ENCODE measurements around the gene LRG1. TPM values are rescaled to one million over a fixed set of nuclear protein-coding genes. Genes with fewer than 3 reads are reported as not detected.
"Not testable (repeated sequence)": the region's sequence is repeated elsewhere in the genome, so short reads cannot be mapped to it uniquely, and the experiment has no call there.

The LRG1 gene
- total RNA-seq, 1 experiment from 2014 or later, result 0.64 TPM

DNA sequence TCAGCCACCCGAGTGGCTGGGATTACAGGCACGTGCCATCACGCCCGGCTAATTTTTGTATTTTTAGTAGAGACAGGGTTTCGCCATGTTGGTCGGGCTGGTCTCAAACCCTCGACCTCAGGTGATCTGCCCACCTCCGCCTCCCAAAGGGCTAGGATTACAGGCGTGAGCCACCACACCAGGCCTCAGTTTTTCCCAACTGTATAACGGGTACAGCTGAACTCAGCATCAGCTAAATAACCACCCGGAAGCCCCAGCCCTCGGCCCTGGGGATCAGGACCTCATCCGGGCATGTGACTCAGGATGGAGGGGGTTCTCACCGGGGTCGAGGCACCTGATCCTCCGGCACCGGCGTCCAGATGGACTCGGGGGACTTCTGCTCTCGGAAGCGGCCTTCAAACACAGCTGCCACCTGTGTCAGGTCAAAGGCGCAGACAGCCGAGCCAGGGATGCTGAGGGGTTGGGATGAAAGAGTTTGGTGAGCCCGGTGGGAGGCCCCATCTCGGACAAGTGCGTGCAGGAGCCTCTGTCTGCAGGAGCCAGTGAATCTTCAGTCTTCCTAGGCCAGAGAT lies 10.7 kb upstream of the LRG1 start:
- no peak for DNase-seq (ENCODE audit: low read depth)

DNA sequence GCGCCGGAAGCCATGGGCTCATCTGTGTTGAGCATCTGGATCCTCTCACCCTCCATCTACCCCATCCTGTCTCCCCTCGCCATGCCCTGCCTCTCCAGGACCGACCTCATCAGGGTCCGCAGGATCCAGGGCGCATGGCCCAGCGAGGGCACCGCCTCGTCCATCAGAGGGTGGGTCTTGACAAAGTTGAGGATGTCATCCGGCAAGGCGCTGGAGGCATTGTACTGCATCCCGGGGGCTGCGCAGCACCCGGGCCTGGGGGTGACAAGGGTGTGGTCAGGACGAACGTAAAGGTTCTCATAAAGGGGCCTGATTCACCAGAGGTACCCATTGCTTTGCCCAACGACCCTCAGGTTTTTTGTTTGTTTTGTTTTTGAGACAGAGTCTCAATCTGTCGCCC lies 10.2 kb upstream of the LRG1 start:
- no peak for DNase-seq (ENCODE audit: low read depth)

DNA sequence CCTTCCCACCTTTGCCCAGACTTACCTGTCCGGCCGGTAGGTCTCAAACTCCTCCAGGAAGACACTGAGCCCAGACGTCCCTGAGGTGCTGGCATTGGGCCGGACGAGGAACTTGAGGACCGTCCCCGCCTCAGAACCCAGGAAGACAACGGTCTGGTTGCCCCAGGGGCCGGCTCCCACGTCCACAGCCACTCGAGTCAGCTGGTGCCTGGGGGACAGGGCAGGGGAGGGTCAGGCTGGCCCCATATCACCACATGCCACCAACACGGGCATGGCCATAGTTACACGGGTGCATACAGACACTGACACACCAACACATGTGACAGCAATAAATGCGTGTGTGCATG lies 8.4 kb upstream of the LRG1 start:
- no peak for DNase-seq (ENCODE audit: low read depth)

DNA sequence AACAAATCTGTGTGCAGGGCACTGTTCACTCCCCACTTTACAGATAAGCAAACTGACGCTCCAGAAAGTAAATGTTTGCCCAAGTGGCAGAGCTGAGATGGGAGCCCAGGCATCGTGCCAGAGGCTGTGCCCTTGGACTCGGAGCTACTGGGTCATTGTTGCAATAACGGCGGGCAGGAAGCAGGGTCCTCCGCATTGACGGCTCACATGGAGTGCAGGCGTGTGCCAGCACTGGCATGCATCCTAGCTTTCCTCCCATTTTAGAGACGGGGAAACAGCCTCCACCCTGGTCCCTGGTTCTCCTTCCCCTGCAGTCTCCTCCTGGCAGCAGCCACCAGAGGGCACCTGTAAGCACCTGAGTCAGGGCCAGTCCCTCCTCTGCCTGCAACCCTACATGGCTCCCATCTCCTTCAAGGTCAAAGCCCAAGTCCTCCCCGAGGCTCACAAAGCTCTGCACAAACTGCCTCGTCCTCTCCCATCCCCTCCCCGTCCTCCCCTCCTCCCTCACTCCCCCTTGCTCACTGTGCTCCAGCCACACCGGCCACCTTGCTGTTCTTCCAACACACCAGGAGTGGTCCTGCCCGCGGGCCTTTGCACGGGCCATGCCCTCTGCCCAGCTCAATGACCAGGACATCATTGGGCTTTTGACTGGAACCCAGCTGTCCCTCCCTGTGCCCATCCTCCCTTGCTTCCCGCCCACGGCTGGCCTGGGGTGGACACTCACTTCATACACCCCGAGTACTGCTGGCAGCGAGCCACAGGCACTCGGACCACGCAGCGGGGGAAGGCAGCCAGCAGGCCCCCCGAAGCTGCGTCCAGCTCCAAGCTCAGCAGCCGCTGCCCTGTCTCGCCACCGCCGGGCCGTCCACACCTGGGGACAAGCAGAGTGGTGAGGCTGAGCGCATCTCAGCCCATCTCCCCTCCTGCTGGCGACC lies 7.7 kb upstream of the LRG1 start:
- DNase-seq (ENCODE audit: low read depth), result no peak

DNA sequence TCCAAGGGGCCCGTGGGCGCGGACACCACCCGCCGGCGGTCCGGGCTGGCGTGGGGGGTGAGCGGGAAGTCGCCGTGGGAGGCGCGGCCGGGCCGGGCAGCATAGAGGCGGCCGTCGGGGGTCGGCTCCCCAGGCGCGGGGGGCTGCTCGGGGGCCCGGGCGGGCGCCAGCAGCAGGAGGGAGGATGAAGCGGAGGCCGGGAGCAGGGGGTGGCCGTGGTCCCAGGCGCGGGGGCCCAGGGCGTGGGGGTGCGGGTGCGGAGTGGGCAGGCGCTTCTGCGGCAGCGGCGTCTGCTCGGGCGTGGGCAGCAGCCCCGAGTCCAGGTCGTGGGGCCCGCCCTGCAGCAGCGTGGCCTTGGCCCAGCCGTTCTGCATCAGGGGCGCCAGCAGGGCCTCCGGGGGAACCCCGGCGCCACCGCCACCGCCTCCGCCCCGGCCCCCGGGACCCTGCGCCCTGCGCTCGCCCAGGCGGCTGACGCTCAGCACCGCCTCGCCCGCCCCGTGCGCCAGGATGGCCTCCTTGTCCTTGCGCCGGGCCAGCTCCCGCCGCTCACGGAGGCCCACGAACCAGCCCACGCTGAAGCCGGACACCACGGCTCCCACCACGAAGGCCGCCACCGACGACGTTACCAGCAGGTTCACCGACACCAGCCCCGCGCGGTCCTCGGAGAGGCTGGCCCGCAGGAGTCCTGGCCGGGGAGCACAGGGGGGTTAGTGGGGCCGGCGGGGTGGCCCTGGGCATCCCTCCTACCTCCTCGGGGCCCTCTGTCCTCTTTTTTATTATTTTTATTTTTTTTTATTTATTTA lies 4.2 kb upstream of the LRG1 start:
- no peak for DNase-seq (ENCODE audit: low read depth)

DNA sequence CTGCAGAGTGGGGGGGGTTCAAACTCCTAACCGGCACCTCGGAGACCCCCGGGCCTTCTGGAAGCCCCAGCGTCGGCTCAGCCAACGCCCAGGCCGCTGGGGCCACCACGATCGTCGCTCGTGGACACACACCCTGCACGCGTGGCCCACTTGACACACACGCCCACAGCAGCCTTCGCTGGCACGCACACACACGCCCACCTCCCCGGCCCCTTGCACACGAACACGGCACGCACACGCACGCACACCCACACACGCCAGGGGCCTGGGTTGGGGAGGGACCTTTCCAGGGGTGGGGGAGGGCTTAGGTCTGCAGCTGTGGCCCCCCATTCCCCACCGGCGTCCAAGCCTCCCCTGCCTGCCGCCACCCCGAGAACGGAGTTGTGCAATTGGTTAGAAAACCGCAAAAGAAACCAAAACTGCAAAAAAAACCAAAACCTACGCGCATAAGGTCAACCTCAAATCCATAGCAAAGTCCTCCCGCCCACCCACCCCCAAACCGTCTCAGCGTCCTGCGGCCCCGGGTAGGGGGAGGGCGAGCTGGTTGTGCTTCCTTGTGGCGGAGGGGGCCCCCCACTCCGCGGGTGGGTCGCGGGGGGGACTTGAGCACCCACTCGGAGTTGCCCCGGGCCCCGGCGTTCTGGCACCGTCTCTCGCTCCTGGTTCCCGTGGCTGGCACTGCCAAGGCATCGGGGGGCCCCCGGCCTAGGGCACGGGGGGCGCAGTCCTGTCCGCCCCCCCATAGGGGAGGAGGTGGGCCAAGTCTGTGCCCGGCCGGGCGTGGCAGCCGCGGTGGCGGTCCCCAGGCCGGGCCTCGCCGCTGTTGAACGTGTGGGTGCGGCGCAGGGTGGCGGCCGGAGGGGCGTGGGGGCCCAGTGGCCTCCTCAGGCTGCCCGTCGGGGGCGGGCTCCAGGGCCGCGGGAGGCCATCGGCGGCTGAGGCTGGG lies 3.3 kb upstream of the LRG1 start:
- DNase-seq (ENCODE audit: low read depth), result no peak

DNA sequence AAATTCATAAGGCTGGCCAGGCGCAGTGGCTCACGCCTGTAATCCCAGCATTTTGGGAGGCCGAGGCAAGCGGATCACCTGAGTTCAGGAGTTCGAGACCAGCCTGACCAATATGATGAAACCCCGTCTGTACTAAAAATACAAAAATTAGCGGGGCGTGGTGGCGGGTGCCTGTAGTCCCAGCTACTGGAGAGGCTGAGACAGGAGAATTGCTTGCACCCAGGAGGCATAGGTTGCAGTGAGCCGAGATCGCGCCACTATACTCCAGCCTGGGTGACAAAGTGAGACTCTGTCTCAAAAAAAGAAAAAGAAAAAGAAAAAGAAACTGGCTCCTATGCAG lies 1.9 kb upstream of the LRG1 start:
- not testable (repeated sequence) for DNase-seq (ENCODE audit: low read depth)

DNA sequence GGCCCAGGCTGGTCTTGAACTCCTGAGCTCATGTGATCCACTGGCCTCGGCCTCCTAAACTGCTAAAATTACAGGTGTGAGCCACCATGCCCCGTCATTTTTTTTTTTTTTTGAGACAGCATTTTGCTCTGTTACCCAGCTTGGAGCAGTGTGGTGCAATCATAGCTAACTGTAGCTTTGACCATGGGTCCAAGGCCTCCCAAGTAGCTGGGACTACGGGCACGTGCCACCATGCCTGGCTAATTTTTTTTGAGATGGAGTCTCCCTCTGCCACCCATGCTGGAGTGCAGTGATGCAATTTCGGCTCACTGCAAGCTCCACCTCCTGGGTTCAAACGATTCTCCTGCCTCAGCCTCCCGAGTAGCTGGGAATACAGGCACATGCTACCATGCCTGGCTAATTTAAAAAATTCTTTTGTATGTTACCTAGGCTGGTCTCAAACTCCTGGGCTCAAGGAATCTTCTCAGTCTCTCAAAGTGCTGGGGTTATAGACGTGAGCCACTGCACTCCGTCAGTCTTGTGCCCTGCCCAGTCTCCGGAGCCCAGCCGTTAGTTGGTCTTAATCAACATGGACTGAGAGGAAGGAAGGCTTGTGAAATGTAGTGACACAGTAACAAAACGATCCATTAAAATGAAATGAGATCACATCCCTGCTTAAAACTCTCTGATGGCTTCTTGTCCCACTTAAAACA lies 1.4 kb upstream of the LRG1 start:
- no peak for DNase-seq (ENCODE audit: low read depth)

DNA sequence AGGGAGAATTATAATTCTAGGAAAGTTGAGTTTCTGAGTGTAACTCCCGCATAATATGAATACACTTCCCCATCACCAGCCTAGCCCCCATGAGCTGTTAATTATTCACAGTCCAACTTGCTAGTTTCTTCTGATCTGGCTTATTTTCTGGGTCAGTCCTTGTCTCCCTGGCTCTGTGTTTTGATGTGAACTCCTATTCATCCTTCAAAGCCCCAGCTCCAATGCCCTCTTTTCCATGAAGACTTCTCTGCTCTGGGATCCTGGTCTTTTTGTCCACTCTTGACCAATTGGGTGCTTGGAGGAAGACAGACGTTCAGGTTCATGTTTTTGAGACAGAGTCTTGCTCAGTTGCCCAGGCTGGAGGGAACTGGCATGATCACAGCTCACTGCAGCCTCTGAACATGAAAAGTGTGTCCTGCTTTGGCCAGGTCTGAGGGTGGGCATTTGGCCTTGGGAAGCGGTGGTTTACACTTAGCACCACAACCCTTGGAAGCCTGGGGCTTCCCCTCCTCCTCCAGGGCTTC lies 605 bp downstream of the LRG1 start:
- DNase-seq (ENCODE audit: low read depth), result no peak

DNA sequence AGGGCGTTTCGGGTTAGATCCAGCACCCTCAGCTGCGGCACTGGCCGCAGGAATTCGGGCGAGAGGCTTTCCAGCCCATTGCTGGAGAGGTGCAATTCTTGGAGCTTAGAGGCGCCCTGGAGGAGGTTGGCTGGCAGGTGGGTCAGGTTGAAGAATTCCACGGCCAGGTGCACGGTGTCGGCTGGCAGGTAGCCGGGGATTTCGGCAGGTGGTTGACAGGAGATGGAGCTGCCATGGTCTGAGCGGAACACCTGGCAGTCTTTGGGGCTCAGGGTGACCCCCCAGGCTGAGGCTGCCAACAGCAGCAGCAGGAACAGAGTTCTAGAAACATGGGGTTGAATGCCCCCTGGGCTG lies 1.3 kb downstream of the LRG1 start:
- no peak for DNase-seq (ENCODE audit: low read depth)

DNA sequence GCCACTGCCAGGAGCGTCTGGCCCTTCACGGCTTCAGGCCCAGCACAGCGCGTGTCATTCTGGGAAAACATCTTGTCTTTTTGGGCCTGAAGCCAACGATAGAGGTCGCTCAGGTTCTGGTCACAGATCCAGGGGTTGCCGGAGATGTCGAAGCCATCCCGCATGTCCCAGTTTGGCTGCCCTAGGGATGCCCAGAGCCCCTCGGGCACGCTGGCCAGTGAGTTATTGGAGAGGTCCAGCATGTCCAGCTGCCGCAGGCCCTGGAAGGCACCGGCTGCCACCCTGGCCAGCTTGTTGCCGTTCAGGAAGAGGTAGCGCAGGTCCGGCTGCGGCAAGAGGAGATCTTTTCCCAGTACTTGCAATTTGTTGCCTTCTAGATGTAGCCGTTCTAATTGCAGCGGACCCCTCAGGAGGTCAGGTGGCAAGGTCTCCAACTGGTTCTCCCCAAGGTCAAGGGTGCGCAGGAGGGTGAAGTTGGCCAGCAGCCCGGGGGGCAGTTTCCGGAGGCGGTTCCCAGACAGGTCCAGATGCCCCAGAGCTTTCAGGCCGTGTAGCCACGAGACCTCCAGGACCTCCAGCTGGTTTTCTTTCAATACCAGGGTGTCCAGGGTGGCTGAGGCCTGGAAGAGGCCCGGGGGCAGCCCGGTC lies 1.8 kb downstream of the LRG1 start:
- DNase-seq (ENCODE audit: low read depth), result no peak

DNA sequence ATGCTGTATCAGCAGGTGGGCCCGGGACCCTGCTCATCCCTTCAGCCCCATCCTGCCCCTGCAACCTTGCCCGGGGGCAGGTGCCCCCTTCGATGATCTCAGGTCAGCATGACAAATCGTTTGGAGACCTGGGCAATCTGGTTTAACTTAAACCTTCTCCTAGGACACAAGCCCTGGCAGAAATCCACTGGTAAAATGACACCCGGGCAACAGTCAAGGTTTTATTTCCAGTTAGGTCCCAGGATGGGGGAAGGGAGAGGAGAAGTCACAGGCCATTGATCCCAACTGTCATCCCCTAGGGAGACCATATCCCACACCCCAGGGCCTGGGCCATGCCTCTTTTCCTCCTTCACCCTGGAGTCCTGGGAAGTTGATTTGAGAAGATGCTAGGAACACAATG lies 3.0 kb downstream of the LRG1 start:
- no peak for DNase-seq (ENCODE audit: low read depth)

DNA sequence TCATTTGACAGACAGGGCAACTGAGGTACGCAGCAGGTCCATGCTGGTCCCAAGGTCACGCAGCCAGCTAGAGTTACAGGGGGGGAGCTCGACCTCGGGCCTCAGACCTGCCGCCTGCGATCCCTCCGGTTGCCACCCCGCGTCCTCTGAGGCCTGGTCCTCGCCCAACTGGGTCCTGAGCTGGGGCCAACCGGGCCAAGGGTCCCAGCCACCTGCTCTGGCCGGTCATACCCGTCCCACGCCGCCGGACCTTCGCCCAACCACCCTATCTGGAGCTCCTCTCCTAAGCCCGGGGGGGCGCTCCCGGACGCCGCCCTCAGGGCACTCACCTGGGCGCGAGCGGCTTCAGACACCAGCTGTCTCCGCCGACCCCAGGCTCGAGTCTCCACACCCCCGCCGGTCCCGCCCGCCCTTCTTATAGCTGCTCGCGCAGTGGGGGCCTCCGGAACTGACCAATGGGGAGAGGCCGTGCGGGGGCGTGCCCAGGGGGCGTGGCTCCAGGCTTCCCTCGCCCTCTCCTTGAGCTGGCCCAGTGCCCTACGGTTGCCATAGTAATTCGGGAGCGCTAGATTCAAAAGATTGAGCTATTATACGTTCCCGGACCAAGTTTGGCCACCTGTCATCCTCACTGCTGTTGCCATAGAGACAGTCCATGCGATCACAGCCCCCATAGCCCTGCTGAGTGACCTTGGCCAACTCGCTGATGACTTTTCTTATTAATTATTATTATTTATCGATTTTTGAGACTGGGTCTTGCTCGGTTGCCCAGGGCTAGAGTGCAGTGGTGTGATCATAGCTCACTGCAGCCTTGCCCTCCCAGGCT lies 4.8 kb downstream of the LRG1 start, which contains the start of gene PLIN5:
TSS of gene PLIN5 (minus strand) at position 389 of the 823 bp plus-strand sequence. CDS start 1,150 bp downstream, outside the sequence.
- peak; percentile 71 for DNase-seq (ENCODE audit: low read depth)

DNA sequence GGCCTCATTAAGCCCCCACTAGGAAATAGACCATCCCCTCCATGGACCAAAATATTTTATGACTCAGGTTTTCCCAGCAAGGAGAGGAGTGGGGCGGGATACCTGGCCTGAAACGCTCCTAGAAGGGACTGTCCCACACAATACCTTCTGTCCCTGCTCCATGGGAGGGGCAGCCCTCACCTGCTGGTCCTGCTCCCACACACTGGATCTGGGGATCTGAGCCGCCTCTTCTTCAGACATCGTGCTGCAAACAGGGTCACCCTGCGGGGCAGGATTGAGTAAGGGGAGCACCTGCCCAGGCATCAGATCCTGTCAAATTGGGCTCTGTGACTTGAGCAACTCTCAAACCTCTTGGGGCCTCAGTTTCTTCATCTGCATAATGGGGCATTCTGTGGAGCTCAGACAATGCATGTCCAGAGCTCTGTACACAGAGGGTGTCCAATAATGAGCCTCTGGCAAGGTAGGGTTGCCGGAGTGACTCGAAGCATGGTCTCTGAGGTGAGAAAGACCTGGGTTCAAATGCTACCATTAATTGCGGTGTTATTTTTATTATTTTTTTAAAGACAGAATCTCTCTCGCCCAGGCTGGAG lies 5.9 kb downstream of the LRG1 start:
- no peak for DNase-seq (ENCODE audit: low read depth)

DNA sequence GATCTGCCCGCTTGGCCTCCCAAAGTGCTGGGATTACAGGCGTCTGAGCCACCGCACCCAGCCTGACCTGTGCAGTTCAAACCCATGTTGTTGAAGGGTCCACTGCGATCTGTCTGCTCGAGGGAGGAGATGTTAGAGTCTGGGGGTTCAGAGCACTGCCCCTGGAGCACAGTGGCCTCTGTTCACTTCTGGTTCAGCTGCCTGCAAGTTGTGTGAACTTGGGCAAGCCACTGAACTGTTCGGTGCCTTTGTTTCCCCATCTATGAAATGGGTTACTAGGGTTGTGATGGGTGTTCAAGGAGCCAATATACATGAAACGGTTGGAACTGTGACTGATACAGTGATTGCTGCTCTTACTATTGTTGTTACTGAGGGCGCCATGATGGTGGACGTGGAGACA lies 6.5 kb downstream of the LRG1 start:
- no peak for DNase-seq (ENCODE audit: low read depth)

DNA sequence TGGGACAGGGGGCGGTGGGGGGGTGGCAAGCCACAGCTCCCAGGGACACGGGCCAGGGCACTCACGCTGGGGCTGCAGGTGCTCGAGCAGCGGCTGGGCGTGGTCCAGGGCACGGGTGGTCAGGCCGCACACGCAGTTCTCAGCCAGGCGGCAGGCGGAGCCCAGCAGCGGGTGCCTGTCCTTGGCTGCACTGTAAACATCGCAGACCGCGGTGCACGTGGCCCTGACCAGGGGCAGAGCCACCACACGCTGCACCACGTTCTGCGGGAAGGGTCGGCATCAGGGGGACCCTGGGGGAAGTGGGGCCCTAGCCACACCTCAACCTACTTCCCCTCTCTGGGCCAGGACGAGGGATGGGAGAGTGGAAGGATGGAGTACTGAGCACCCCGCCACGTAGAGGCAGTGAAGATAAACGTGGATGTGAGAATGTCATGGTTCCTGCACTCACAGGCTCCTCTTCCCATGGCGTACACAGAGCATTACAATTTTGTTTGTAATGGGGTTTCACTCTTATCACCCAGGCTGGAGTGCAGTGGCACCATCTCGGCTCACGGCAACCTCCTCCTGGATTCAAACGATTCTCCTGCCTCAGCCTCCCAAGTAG lies 8.2 kb downstream of the LRG1 start:
- no peak for DNase-seq (ENCODE audit: low read depth)

DNA sequence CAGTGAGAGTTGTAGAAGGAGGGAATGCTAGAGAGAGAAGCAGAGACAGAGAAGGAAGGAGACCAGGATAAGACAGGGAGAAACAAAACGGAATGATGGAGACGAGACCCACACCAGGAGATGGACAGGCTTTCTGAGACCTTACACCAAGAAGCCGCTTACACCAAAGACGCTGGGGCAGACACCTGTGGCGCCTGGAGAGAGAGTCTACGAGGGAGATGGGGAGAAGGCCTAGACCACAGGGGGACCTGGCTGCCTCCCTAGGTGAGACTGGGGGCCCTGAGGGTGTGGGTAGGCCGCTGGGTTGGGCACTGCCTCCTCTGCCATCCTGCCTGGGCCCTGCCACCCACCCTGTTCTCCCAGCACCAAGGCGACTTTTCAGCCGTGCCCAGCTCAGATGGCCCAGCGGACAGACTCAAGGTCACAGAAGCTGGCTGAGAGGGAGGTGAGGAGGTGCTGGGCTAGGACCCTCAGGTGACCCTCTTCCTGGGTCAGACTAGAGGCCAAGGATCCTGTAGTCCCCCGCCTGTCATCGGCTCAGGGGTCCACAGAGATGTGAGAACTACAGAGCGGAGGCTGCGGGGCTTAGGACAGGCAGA lies 9.8 kb downstream of the LRG1 start:
- DNase-seq (ENCODE audit: low read depth), result no peak

DNA sequence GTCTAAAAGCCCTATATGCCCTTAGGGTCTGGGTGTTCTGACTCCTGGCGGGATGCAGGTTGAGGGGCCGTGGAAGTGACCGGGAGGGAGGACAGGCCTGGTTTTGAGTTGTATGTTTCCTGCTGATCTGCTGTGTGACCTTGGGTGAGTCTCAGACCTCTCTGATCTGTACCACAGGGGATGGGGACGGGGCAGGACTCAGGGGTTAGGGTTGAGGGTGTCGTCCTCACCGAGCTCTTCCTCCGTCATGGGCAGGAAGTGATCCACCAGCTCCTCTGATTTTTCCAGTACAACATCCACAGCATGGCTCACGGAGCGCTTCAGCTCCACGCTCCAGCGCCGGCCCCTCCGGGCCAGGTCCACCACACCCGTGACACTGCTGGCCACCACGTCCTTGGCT lies 11.0 kb downstream of the LRG1 start:
- DNase-seq (ENCODE audit: low read depth), result no peak

All from M059J (cell line).